Measurements from ENCODE around the gene NUDT22. TPM values are rescaled to one million over a fixed set of nuclear protein-coding genes. Genes with fewer than 3 reads are reported as not detected.

The NUDT22 gene
- total and polyA plus RNA-seq, 2 experiments from 2014 or later = 33.9 to 67.0 TPM

DNA sequence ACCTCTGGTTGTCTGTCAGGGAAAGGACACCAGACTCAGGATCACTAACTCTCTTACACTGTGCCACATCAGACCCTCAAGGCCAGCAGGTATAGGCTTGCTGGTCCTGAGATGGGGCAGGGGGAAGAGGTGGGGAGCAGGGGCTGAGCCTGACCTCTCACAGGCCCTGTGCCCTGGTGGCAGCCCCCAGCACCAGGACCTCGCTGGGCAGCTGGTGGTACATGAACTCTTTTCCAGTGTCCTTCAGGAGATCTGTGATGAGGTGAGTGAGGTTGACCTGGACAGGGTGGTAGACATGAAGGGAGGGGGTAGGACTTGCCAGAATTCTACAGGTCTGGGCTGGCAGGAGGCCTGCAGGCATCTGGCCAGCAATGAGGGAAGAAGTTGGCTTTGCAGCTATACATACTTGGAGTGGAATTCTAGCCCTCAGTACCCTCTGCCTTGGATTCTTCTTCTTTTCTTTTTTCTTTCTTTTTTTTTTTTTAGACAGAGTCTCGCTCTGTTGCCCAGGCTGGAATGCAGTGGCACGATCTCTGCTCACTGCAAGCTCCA lies 1.4 kb downstream of the NUDT22 start:
- no peaks in the 10 kb centered on the region for H4K20me1 ChIP-seq (replicated peaks; ENCODE audit: insufficient read depth)
- H3K79me2 ChIP-seq (replicated peaks; ENCODE audit: insufficient read depth) = no peaks in the 10 kb centered on the region; the same call in 1 of the 2 replicates
- Mint-ChIP-seq H3K9me3 (no peaks in the 10 kb centered on the region), H3K27me3 (ENCODE audit: insufficient read depth, low read depth, poor library complexity) (peaks cover 11% of the 10 kb centered on the region), H3K4me3 (peak overlapping the region; percentile 89), H3K27ac (no peak overlapping the region), H3K36me3 (ENCODE audit: low read depth) (peaks cover 3% of the 10 kb centered on the region; the same call in 1 of the 3 replicates), H3K4me1 (peaks cover 22% of the 10 kb centered on the region)
- no peak overlapping the region for H3K27ac ChIP-seq (ENCODE audit: low read depth)
- TF ChIP-seq CREB1 (CRISPR knock-in tag; IDR thresholded peaks at IDR 0.05; ENCODE audit: low read depth) (no peak), ZNF331 (CRISPR knock-in tag; IDR thresholded peaks at IDR 0.05; ENCODE audit: low read depth) (no peak), POLR2AphosphoS5 (IDR thresholded peaks at IDR 0.05; ENCODE audit: low read depth) (no peak), JUNB (IDR thresholded peaks at IDR 0.05; ENCODE audit: unreplicated experiment) (no peak), EZH2phosphoT487 (IDR thresholded peaks at IDR 0.05; ENCODE audit: unreplicated experiment) (no peak), STAT1 (IDR thresholded peaks at IDR 0.05; ENCODE audit: unreplicated experiment) (no peak)
- peaks cover 10% of the 10 kb centered on the region; the same call in 1 of the 2 replicates for H3K27me3 ChIP-seq (ENCODE audit: insufficient read depth)
- H3K4me1 ChIP-seq (ENCODE audit: insufficient read depth) = peaks cover 12% of the 10 kb centered on the region; the same call in 1 of the 2 replicates
- peak overlapping the region; percentile 97; the same call in 1 of the 2 replicates for H3K4me2 ChIP-seq
- 0 out of 2 replicates have a peak, but pooled peaks cover 5% of the 10 kb centered on the region for H3F3A ChIP-seq (replicated peaks; ENCODE audit: low read depth)
- DNase-seq (ENCODE audit: low spot score) (no peak), ATAC-seq (no peak)
- H3K9me2 ChIP-seq (ENCODE audit: insufficient read depth) = no peaks in the 10 kb centered on the region
- no peak overlapping the region for H2AFZ ChIP-seq
- H3K36me3 ChIP-seq (ENCODE audit: insufficient read depth) = no peaks in the 10 kb centered on the region; the same call in 1 of the 2 replicates
- H3K4me3 ChIP-seq = peak overlapping the region; percentile 98; the same call in 1 of the 2 replicates

DNA sequence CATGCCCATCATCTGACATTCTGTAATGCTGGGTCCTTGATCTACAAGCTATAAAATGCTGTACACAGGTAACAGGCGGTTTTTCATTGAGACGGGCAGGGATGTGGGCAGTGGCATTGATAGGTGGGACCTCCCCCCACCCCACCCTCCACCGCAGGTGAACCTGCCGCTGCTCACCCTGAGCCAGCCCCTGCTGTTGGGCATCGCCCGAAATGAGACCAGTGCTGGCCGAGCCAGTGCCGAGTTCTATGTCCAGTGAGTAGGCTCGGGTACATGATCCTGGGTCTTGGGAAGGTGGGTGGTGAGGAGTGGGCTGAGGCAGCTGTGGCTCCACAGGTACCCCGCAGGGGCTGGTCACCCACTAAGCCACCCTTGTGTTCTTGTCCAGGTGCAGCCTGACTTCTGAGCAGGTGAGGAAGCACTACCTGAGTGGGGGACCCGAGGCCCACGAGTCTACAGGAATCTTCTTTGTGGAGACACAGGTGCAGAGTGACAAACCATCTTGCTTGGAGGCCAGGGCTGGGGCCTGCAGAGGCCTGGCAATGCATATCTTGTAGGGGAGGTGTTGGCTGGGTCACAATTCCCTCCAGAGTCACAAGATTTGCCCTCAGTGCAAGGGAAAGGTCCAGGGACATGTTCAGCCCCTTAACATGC lies 3.1 kb downstream of the NUDT22 start:
- Histone ChIP-seq H3K79me2 (replicated peaks; ENCODE audit: insufficient read depth) (no peaks in the 10 kb centered on the region; the same call in 1 of the 2 replicates), H2AFZ (no peak overlapping the region), H3F3A (replicated peaks; ENCODE audit: low read depth) (peaks cover 13% of the 10 kb centered on the region), H3K4me2 (peak overlapping the region; percentile 96), H3K4me3 (peak overlapping the region; percentile 94), H3K4me1 (ENCODE audit: insufficient read depth) (peaks cover 17% of the 10 kb centered on the region; the same call in 1 of the 2 replicates), H4K20me1 (replicated peaks; ENCODE audit: insufficient read depth) (no peaks in the 10 kb centered on the region), H3K27me3 (ENCODE audit: insufficient read depth) (peaks cover 23% of the 10 kb centered on the region; the same call in 1 of the 2 replicates), H3K36me3 (ENCODE audit: insufficient read depth) (no peaks in the 10 kb centered on the region), H3K27ac (ENCODE audit: low read depth) (no peak overlapping the region), H3K9me2 (ENCODE audit: insufficient read depth) (no peaks in the 10 kb centered on the region)
- ATAC-seq (no peak), DNase-seq (ENCODE audit: low spot score) (no peak)
- Mint-ChIP-seq H3K4me1 (peaks cover 24% of the 10 kb centered on the region; the same call in 2 of the 3 replicates), H3K4me3 (peak overlapping the region; percentile 83), H3K36me3 (ENCODE audit: low read depth) (peaks cover 3% of the 10 kb centered on the region; the same call in 1 of the 3 replicates), H3K27ac (no peak overlapping the region), H3K27me3 (ENCODE audit: insufficient read depth, low read depth, poor library complexity) (peaks cover 22% of the 10 kb centered on the region), H3K9me3 (no peaks in the 10 kb centered on the region)
- no peak for TF ChIP-seq NANOG (IDR thresholded peaks at IDR 0.05; ENCODE audit: borderline replicate concordance)
- TF ChIP-seq, protein P1, sequence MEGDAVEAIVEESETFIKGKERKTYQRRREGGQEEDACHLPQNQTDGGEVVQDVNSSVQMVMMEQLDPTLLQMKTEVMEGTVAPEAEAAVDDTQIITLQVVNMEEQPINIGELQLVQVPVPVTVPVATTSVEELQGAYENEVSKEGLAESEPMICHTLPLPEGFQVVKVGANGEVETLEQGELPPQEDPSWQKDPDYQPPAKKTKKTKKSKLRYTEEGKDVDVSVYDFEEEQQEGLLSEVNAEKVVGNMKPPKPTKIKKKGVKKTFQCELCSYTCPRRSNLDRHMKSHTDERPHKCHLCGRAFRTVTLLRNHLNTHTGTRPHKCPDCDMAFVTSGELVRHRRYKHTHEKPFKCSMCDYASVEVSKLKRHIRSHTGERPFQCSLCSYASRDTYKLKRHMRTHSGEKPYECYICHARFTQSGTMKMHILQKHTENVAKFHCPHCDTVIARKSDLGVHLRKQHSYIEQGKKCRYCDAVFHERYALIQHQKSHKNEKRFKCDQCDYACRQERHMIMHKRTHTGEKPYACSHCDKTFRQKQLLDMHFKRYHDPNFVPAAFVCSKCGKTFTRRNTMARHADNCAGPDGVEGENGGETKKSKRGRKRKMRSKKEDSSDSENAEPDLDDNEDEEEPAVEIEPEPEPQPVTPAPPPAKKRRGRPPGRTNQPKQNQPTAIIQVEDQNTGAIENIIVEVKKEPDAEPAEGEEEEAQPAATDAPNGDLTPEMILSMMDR (conservative IDR thresholded peaks at IDR 0.05; ENCODE audit: low read depth in 2 of 2) = no peak
- TF ChIP-seq EZH2phosphoT487 (IDR thresholded peaks at IDR 0.05; ENCODE audit: unreplicated experiment) = no peak
- no peak for TF ChIP-seq CREB1 (CRISPR knock-in tag; IDR thresholded peaks at IDR 0.05; ENCODE audit: low read depth)
- no peak for TF ChIP-seq EZH2 (IDR thresholded peaks at IDR 0.05; ENCODE audit: low read depth, unreplicated experiment)
- no peak for TF ChIP-seq ZNF114 (CRISPR knock-in tag; IDR thresholded peaks at IDR 0.05)
- TF ChIP-seq STAT1 (IDR thresholded peaks at IDR 0.05; ENCODE audit: unreplicated experiment) = no peak
- TF ChIP-seq, protein P2, sequence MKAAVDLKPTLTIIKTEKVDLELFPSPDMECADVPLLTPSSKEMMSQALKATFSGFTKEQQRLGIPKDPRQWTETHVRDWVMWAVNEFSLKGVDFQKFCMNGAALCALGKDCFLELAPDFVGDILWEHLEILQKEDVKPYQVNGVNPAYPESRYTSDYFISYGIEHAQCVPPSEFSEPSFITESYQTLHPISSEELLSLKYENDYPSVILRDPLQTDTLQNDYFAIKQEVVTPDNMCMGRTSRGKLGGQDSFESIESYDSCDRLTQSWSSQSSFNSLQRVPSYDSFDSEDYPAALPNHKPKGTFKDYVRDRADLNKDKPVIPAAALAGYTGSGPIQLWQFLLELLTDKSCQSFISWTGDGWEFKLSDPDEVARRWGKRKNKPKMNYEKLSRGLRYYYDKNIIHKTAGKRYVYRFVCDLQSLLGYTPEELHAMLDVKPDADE (IDR thresholded peaks at IDR 0.05) = no peak

All from GM23338 (cell line).